Natural killer cell (primary cell): ENCODE measurements around the gene N4BP2. TPM values are rescaled to one million over a fixed set of nuclear protein-coding genes. Genes with fewer than 3 reads are reported as not detected.

Experiments
- ATAC-seq, 3 donors: fragments of 150-1000 bp in 2 of 3; fragments of 200-7000 bp in 1 of 3; cut with Tn5 transposase; 1 replicate in 1 of 3; 2 replicates in 2 of 3; pipeline ENCODE4 v1.10.0; 2021; ENCODE audit warnings: mild to moderate bottlenecking in 2 of 3, moderate library complexity in 2 of 3
- DNase-seq, 2 donors: peaks; one replicate each; pipeline versions ENCODE4 v3.0.0 to v3.0.0-alpha.2; 2013 to 2021; ENCODE audit warnings: mixed read lengths in 1 of 2
- H3K27ac ChIP-seq: one replicate; pipeline ENCODE4 v1.5.1; 2013; ENCODE audit warnings: mild to moderate bottlenecking, low read length
- H3K27me3 ChIP-seq: one replicate; pipeline ENCODE4 v1.6.1; 2013; ENCODE audit warnings: low read length; ENCODE audit not compliant: control insufficient read depth, insufficient read depth
- H3K36me3 ChIP-seq: one replicate; pipeline ENCODE4 v1.6.1; 2013; ENCODE audit warnings: low read length; ENCODE audit not compliant: control insufficient read depth, insufficient read depth
- H3K4me1 ChIP-seq: one replicate; pipeline ENCODE4 v1.6.1; 2013; ENCODE audit warnings: low read length; ENCODE audit not compliant: control insufficient read depth, insufficient read depth
- H3K4me3 ChIP-seq: one replicate; pipeline ENCODE4 v1.5.1; 2013; ENCODE audit warnings: low read length
- H3K9me3 ChIP-seq: one replicate; pipeline ENCODE4 v1.6.1; 2013; ENCODE audit warnings: low read length; ENCODE audit not compliant: control insufficient read depth, insufficient read depth
- H3K27ac Mint-ChIP-seq, 2 donors: one replicate each; pipeline ENCODE4 v1.8.0; 2022; ENCODE audit warnings: mild to moderate bottlenecking in 2 of 2, mixed read lengths in 2 of 2, moderate library complexity in 1 of 2
- H3K27me3 Mint-ChIP-seq, 2 donors: one replicate each; pipeline ENCODE4 v1.8.0; 2022; ENCODE audit warnings: low read depth in 2 of 2, mixed read lengths in 2 of 2
- H3K36me3 Mint-ChIP-seq: one replicate; pipeline ENCODE4 v1.8.0; 2022; ENCODE audit warnings: mixed read lengths
- H3K4me1 Mint-ChIP-seq, 2 donors: one replicate each; pipeline ENCODE4 v1.8.0; 2022; ENCODE audit warnings: mixed read lengths in 2 of 2
- H3K4me3 Mint-ChIP-seq: one replicate; pipeline ENCODE4 v1.8.0; 2022; ENCODE audit warnings: mild to moderate bottlenecking, moderate library complexity, mixed read lengths
- H3K9me3 Mint-ChIP-seq, 2 donors: one replicate each; pipeline ENCODE4 v1.8.0; 2022; ENCODE audit warnings: mixed read lengths in 2 of 2
- CTCF ChIP-seq: fragments of 200-600 bp; IDR thresholded peaks from one replicate; pipeline ENCODE4 v1.8.0; 2022; ENCODE audit warnings: antibody characterized with exemption
- WGBS: methylation state at CpG from one replicate; pipeline ENCODE4 v1.1.7; 2013; ENCODE audit warnings: missing lambda C conversion rate; ENCODE audit not compliant: insufficient coverage; 5-methylcytosine and 5-hydroxymethylcytosine counted together
- intact Hi-C: fragments of 100-400 bp; cut with micrococcal nuclease; formaldehyde crosslinking; loops from one replicate; pipeline ENCODE4 v1.14.2; 2022
- total RNA-seq, 4 donors: library from RNA; stranded (reverse); fragments of 120-200 nt in 1 of 4; gene quantifications; one replicate each; pipeline versions ENCODE4 v1.2.3 to v1.2.4, GENCODE V29; 2013 to 2022

The N4BP2 gene
- total RNA-seq, 3 donors from 2014 or later (not counting 1 experiment from before 2014, with no cell fraction given): 16.4 to 22.4 (median 17.5) TPM

DNA sequence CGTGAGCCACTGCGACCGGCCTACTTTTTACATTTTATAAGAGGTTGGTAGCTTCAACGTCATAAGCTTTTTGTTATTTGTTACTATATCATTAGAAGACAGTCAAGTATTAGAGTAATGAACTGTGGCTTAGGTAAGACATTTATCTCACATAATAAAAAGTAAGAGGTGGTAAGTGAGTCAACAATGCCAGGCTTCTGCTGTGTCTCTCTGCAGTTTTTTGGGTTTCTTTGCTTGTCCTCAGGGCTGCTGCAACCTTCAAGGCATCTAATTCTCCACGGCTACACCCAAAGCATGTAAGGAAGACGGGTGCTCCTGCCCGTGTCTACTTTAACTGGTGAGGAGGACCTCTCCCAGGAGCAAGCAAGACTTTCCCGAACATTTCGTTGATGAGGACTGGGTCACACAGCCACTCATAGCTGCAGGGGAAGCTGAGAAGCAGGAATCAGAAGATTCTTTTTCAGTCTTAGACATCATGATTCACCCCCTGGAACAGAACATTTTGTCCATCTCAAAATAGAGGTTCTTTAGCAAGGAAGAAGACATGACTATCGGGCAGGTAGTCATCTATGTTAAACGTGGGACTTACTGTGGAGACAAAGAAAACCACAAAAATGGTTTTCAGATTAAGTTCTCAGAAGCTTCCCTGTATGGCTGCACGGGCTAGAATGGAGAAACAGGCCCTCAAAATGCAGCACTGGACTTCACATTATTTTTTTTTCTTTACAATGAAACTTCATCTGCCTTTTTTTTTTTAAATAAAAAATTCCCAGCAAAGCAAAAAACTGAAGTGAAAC is 127.2 kb downstream of the N4BP2 start:
- intact Hi-C loops: no loop called here

GRCh38 chr4:40185830-40186664 is 129.4 kb downstream of the N4BP2 start:
- WGBS: 77% methylated on average over 3 of the region's 5 CpGs
- H3K4me3 Mint-ChIP-seq: no peak overlapping the region
- H3K9me3 Mint-ChIP-seq: no peaks in the 10 kb centered on the region
- no peaks in the 10 kb centered on the region for H3K27me3 Mint-ChIP-seq
- H3K9me3 ChIP-seq: no peaks in the 10 kb centered on the region
- ATAC-seq (no peak), DNase-seq (no peak)
- peaks cover 5% of the 10 kb centered on the region for H3K4me1 ChIP-seq
- peaks cover 0 to 5% of the 10 kb centered on the region in 2 donors for H3K4me1 Mint-ChIP-seq
- no peaks in the 10 kb centered on the region for H3K27me3 ChIP-seq
- no peaks in the 10 kb centered on the region for H3K36me3 Mint-ChIP-seq
- no peaks in the 10 kb centered on the region for H3K36me3 ChIP-seq
- intact Hi-C loops: no loop called here
- no peak overlapping the region for H3K27ac Mint-ChIP-seq
- no peak overlapping the region for H3K4me3 ChIP-seq
- peak overlapping the region; percentile 70 for H3K27ac ChIP-seq
- no peak for TF ChIP-seq CTCF

More for the DNA sequence above, 127.2 kb downstream of the N4BP2 start:
- H3K27me3 Mint-ChIP-seq: no peaks in the 10 kb centered on the region
- no peaks in the 10 kb centered on the region for H3K36me3 Mint-ChIP-seq
- Histone ChIP-seq H3K36me3 (no peaks in the 10 kb centered on the region), H3K27ac (peak overlapping the region; percentile 17), H3K9me3 (no peaks in the 10 kb centered on the region), H3K4me3 (no peak overlapping the region), H3K4me1 (peaks cover 5% of the 10 kb centered on the region), H3K27me3 (no peaks in the 10 kb centered on the region)
- 55% methylated on average over 8 of the region's 12 CpGs for WGBS
- H3K4me3 Mint-ChIP-seq: no peak overlapping the region
- DNase-seq: peak in 1 of 2 donors; percentile 25
- peaks cover 0 to 5% of the 10 kb centered on the region in 2 donors for H3K4me1 Mint-ChIP-seq
- no peak overlapping the region for H3K27ac Mint-ChIP-seq
- no peak for ATAC-seq
- no peaks in the 10 kb centered on the region for H3K9me3 Mint-ChIP-seq
- TF ChIP-seq CTCF: no peak

- Histone ChIP-seq H3K9me3 (no peaks in the 10 kb centered on the region), H3K27ac (peak overlapping the region; percentile 70), H3K4me3 (no peak overlapping the region), H3K4me1 (peaks cover 5% of the 10 kb centered on the region), H3K27me3 (no peaks in the 10 kb centered on the region), H3K36me3 (no peaks in the 10 kb centered on the region)
- peaks cover 0 to 5% of the 10 kb centered on the region in 2 donors for H3K4me1 Mint-ChIP-seq
- no peak overlapping the region for H3K4me3 Mint-ChIP-seq
- DNase-seq (no peak), ATAC-seq (no peak)
- 72% methylated on average over 1 of the region's 1 CpG for WGBS
- H3K27me3 Mint-ChIP-seq: no peaks in the 10 kb centered on the region
- intact Hi-C loops: no loop called here
- H3K27ac Mint-ChIP-seq: no peak overlapping the region
- H3K9me3 Mint-ChIP-seq: no peaks in the 10 kb centered on the region
- H3K36me3 Mint-ChIP-seq: no peaks in the 10 kb centered on the region
- TF ChIP-seq CTCF: no peak
Measured at GRCh38 chr4:40186665-40187014, 130.0 kb downstream of the N4BP2 start.
